Gastroesophageal sphincter (tissue), 3 donors: ENCODE measurements around the gene PREP.

Experiments
- CTCF ChIP-seq, 4 experiments: fragments of 200-600 bp in 2 of 4; fragments of 450-650 bp in 2 of 4; sonication (generic) in 1 of 4; IDR thresholded peaks; one replicate each; pipeline ENCODE4 v1.5.1; 2017 to 2019; ENCODE audit warnings: antibody characterized with exemption in 4 of 4, mild to moderate bottlenecking in 2 of 4, moderate library complexity in 2 of 4
- EP300 ChIP-seq: sonication (generic); formaldehyde crosslinking; IDR thresholded peaks from one replicate; pipeline ENCODE4 v1.6.1; 2017; ENCODE audit warnings: antibody characterized with exemption, mild to moderate bottlenecking
- POLR2A ChIP-seq, 2 donors: fragments of 450-650 bp; IDR thresholded peaks; one replicate each; pipeline ENCODE4 v1.6.1; 2017; ENCODE audit warnings: antibody characterized with exemption in 2 of 2, mild to moderate bottlenecking in 2 of 2, moderate library complexity in 1 of 2
- POLR2AphosphoS5 ChIP-seq: sonication (generic); formaldehyde crosslinking; IDR thresholded peaks from one replicate; pipeline ENCODE4 v1.6.1; 2017; ENCODE audit warnings: antibody characterized with exemption

DNA sequence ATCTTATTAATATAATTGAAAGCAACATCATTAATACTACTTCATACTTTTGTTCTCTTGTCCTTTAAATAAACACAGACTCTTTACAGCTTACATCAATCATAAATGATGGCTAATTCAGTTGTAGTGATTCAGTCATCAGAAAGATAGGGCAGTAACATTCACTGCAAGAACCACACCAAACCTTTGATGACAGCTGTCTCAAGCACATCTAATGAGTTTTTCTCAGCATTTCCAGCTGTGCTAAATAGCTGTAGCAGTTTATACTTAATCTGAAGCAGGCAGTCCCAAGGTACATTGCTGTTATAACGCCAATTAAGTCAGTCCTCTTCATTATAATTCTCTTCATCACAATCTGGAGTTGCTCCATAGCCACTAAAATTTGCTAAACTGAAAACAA is 45.7 kb downstream of the PREP start:
- no peak for TF ChIP-seq CTCF (IDR thresholded peaks at IDR 0.05)
- no peak for TF ChIP-seq POLR2AphosphoS5
- TF ChIP-seq POLR2A (IDR thresholded peaks at IDR 0.05): no peak
- TF ChIP-seq EP300: no peak
